Brain pericyte (primary cell): ENCODE results near the gene TXNDC2.

Experiments
- DNase-seq: peaks from one replicate; pipeline ENCODE4 v3.0.0-alpha.2; 2012; ENCODE audit warnings: low read depth, low spot score

Gene TXNDC2

GRCh38 chr18:9931678-9932077, 45.9 kb downstream of the TXNDC2 start:
- DNase-seq = no peak

GRCh38 chr18:9933865-9934264, 48.1 kb downstream of the TXNDC2 start:
- no peak for DNase-seq

- no peak for DNase-seq
Measured at GRCh38 chr18:9934274-9934673, 48.5 kb downstream of the TXNDC2 start.
